Tibial artery (tissue), 4 donors: ENCODE measurements around the gene DOK6.

Source experiments
- DNase-seq, 2 donors: peaks; one replicate each; pipeline ENCODE4 v3.0.0-alpha.2; 2019
- H3K27ac ChIP-seq, 2 donors: fragments of 200-600 bp; sonication (generic) in 1 of 2; 1 replicate in 1 of 2; 2 replicates in 1 of 2; pipeline ENCODE4 v1.5.1; 2018 to 2019; ENCODE audit warnings: mild to moderate bottlenecking in 1 of 2
- H3K27me3 ChIP-seq, 2 donors: fragments of 200-600 bp; sonication (generic) in 1 of 2; one replicate each; pipeline versions ENCODE4 v1.5.1 to v1.6.0; 2016 to 2019
- H3K36me3 ChIP-seq, 3 donors: fragments of 200-600 bp; sonication (generic) in 2 of 3; one replicate each; pipeline ENCODE4 v1.5.1; 2016 to 2019; ENCODE audit warnings: mild to moderate bottlenecking in 2 of 3
- H3K4me1 ChIP-seq, 4 donors: fragments of 200-600 bp; sonication (generic) in 2 of 4; 1 replicate in 3 of 4; 2 replicates in 1 of 4; pipeline ENCODE4 v1.5.1; 2016 to 2019
- H3K4me3 ChIP-seq, 2 donors: fragments of 200-600 bp; sonication (generic) in 1 of 2; 1 replicate in 1 of 2; 2 replicates in 1 of 2; pipeline ENCODE4 v1.5.1; 2018 to 2019; ENCODE audit warnings: mild to moderate bottlenecking in 2 of 2
- H3K9me3 ChIP-seq, 3 donors: fragments of 200-600 bp; sonication (generic) in 1 of 3; one replicate each; pipeline ENCODE4 v1.5.1; 2016 to 2019
- CTCF ChIP-seq, 2 experiments: fragments of 200-600 bp in 1 of 2; fragments of 450-650 bp in 1 of 2; IDR thresholded peaks; one replicate each; pipeline ENCODE4 v1.5.1; 2017 to 2019; ENCODE audit warnings: antibody characterized with exemption in 2 of 2, mild to moderate bottlenecking in 1 of 2, moderate library complexity in 1 of 2
- intact Hi-C: fragments of 100-400 bp; cut with DNase I; formaldehyde crosslinking; loops from one replicate; pipeline ENCODE4 v1.15.0; 2023; ENCODE audit warnings: low total_unique reads

Gene DOK6

GRCh38 chr18:69838003-69838402 is 437.3 kb downstream of the DOK6 start:
- no peaks in the 10 kb centered on the region for H3K36me3 ChIP-seq
- H3K9me3 ChIP-seq = no peaks in the 10 kb centered on the region
- H3K27me3 ChIP-seq = no peaks in the 10 kb centered on the region
- TF ChIP-seq CTCF (IDR thresholded peaks at IDR 0.05) = no peak
- no peak overlapping the region for H3K27ac ChIP-seq
- H3K4me3 ChIP-seq = no peak overlapping the region
- intact Hi-C loops = no loop called here
- DNase-seq = no peak
- H3K4me1 ChIP-seq = no peaks in the 10 kb centered on the region

GRCh38 chr18:69838620-69839411 is 438.1 kb downstream of the DOK6 start:
- no peak overlapping the region for H3K27ac ChIP-seq

GRCh38 chr18:69839497-69839896 is 438.8 kb downstream of the DOK6 start:
- Histone ChIP-seq H3K36me3 (no peaks in the 10 kb centered on the region), H3K4me3 (no peak overlapping the region), H3K4me1 (no peaks in the 10 kb centered on the region), H3K9me3 (no peaks in the 10 kb centered on the region), H3K27ac (no peak overlapping the region), H3K27me3 (no peaks in the 10 kb centered on the region)
- DNase-seq = no peak
- intact Hi-C loops = no loop called here
- no peak for TF ChIP-seq CTCF (IDR thresholded peaks at IDR 0.05)

More at GRCh38 chr18:69838620-69839411, 438.1 kb downstream of the DOK6 start:
- Histone ChIP-seq H3K27me3 (no peaks in the 10 kb centered on the region), H3K9me3 (no peaks in the 10 kb centered on the region), H3K4me1 (no peaks in the 10 kb centered on the region), H3K4me3 (no peak overlapping the region), H3K36me3 (no peaks in the 10 kb centered on the region)
- intact Hi-C loops = no loop called here
- TF ChIP-seq CTCF (IDR thresholded peaks at IDR 0.05) = no peak
- no peak for DNase-seq

- Histone ChIP-seq H3K27ac (no peak overlapping the region), H3K4me3 (no peak overlapping the region), H3K4me1 (no peaks in the 10 kb centered on the region), H3K27me3 (no peaks in the 10 kb centered on the region), H3K9me3 (no peaks in the 10 kb centered on the region), H3K36me3 (no peaks in the 10 kb centered on the region)
- TF ChIP-seq CTCF (IDR thresholded peaks at IDR 0.05) = no peak
- intact Hi-C loops = no loop called here
- DNase-seq = no peak
These were observed 439.3 kb downstream of the DOK6 start for GRCh38 chr18:69840001-69840400.

- no peak overlapping the region for H3K27ac ChIP-seq
- intact Hi-C loops = no loop called here
- no peak overlapping the region for H3K4me3 ChIP-seq
- no peaks in the 10 kb centered on the region for H3K9me3 ChIP-seq
- H3K36me3 ChIP-seq = no peaks in the 10 kb centered on the region
- TF ChIP-seq CTCF (IDR thresholded peaks at IDR 0.05) = no peak
- no peaks in the 10 kb centered on the region for H3K4me1 ChIP-seq
- H3K27me3 ChIP-seq = no peaks in the 10 kb centered on the region
- DNase-seq = no peak
These were observed 439.8 kb downstream of the DOK6 start for GRCh38 chr18:69840445-69840844.
